SHP77 (cell line): ENCODE results near the gene EREG.
"Not testable (repeated sequence)": the region's sequence is repeated elsewhere in the genome, so short reads cannot be mapped to it uniquely, and the experiment has no call there.

Experiments used
- DNase-seq, 2 experiments: peaks; one replicate each; lab custom pipeline; 2025; lab: John Stamatoyannopoulos, UW

EREG gene

GRCh38 chr4:74390677-74391076 lies 25.7 kb downstream of the EREG start:
- DNase-seq: no peak

- no peak for DNase-seq
Measured at GRCh38 chr4:74391346-74391745, 26.4 kb downstream of the EREG start.

- DNase-seq: no peak
Measured at GRCh38 chr4:74391890-74392475, 27.0 kb downstream of the EREG start.

- no peak for DNase-seq
Measured at GRCh38 chr4:74394476-74395136, 29.7 kb downstream of the EREG start.

- no peak for DNase-seq
Measured at GRCh38 chr4:74395633-74396032, 30.7 kb downstream of the EREG start.

- DNase-seq: no peak
Measured at GRCh38 chr4:74397748-74398426, 32.9 kb downstream of the EREG start.

GRCh38 chr4:74398894-74399589 lies 34.1 kb downstream of the EREG start:
- DNase-seq: not testable (repeated sequence)

GRCh38 chr4:74400395-74400794 lies 35.5 kb downstream of the EREG start:
- no peak for DNase-seq

GRCh38 chr4:74402692-74403456 lies 37.9 kb downstream of the EREG start:
- DNase-seq: no peak

- DNase-seq: no peak
Measured at GRCh38 chr4:74407891-74408290, 42.9 kb downstream of the EREG start.

GRCh38 chr4:74408639-74409038 lies 43.7 kb downstream of the EREG start:
- DNase-seq: no peak

GRCh38 chr4:74410272-74410671 lies 45.3 kb downstream of the EREG start:
- no peak for DNase-seq

- DNase-seq: no peak
Measured at GRCh38 chr4:74412225-74412624, 47.3 kb downstream of the EREG start.

- DNase-seq: no peak
Measured at GRCh38 chr4:74413265-74413664, 48.3 kb downstream of the EREG start.

- DNase-seq: no peak
Measured at GRCh38 chr4:74414149-74414809, 49.3 kb downstream of the EREG start.

- DNase-seq: no peak
Measured at GRCh38 chr4:74415602-74416300, 50.8 kb downstream of the EREG start.

- no peak for DNase-seq
Measured at GRCh38 chr4:74418063-74418670, 53.2 kb downstream of the EREG start.

- no peak for DNase-seq
Measured at GRCh38 chr4:74420863-74421262, 55.9 kb downstream of the EREG start.

- no peak for DNase-seq
Measured at GRCh38 chr4:74423104-74423503, 58.2 kb downstream of the EREG start.

GRCh38 chr4:74424111-74424510 lies 59.2 kb downstream of the EREG start:
- no peak for DNase-seq
